ENCODE results near the gene TBC1D22A. TPM values are rescaled to one million over a fixed set of nuclear protein-coding genes. Genes with fewer than 3 reads are reported as not detected.
A peak's percentile ranks its signal among the peaks of the same experiment; 100 is the strongest.

The TBC1D22A gene
- total RNA-seq, 3 donors from 2014 or later, result 35.6 to 51.9 (median 41.8) TPM

DNA sequence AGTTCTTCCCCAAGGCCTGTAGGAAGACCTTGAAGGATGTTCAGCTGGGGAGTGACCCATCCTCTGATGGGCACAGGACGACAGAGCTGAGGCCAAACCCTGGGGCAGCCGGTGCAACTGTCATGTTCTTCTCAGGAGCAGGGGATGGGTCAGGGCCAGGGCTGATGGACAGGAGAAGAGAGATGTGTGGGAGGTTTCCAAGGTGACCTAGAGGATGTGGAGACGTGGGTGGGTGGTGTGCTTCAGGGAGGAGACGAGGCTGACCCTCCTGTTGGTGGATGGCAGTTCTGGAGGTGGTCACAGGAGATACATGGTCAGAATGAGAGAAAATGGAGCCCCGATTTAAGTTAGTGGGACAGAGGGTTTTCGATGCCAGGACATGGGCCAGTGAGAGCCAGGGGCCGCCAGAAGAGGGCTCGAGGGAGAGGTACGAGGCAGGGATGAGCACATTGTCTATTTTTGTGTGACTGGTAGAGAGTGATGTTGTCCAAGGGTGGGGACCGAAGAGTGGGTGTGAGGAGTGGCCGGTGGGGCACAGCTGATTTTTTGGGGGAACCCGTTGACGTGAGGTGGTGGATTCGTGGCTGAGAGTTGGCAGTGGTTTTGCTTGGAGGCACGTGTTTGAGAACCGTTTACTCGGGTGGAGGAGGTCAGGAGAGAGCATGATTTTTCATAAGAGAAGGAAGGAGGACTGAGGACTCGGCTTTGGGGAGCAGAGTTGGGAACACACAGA, 14.6 kb downstream of the TBC1D22A start:
- Histone ChIP-seq H3K4me3 (no peak overlapping the region), H3K9me3 (no peaks in the 10 kb centered on the region), H3K36me3 (ENCODE audit: low read depth) (no peaks in the 10 kb centered on the region), H3K4me1 (ENCODE audit: low read depth) (peaks cover 37% of the 10 kb centered on the region)
- no peak for ATAC-seq
- TF ChIP-seq CTCF (IDR thresholded peaks at IDR 0.05), result no peak
- intact Hi-C loops (cut with DNase I, micrococcal nuclease), result no loop called here
- DNase-seq, result peak in 1 of 3 donors; percentile 37

DNA sequence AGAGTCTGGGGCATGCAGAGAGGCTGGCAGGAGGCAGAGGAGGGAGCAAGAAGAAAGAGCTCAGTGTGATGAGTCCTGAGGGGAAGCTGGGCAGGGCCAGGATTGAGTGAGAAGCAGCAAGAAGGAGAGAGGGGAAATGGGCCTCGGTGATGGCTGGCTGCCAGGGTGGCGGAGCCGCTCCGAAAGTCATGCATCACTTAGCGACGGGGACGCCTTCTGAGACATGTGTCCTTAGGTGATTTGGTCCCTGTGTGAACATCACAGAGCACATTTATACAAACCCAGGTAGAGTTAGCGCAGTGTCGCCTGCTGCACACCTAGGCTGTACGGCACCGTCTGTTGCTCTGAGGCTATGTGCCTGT, 15.1 kb downstream of the TBC1D22A start:
- Histone ChIP-seq H3K9me3 (no peaks in the 10 kb centered on the region), H3K4me1 (ENCODE audit: low read depth) (peaks cover 37% of the 10 kb centered on the region), H3K36me3 (ENCODE audit: low read depth) (no peaks in the 10 kb centered on the region), H3K4me3 (no peak overlapping the region)
- intact Hi-C loops (cut with DNase I, micrococcal nuclease), result no loop called here
- ATAC-seq, result no peak
- peak in 2 of 3 donors; percentile 44 to 75 for DNase-seq
- no peak for TF ChIP-seq CTCF (IDR thresholded peaks at IDR 0.05)

DNA sequence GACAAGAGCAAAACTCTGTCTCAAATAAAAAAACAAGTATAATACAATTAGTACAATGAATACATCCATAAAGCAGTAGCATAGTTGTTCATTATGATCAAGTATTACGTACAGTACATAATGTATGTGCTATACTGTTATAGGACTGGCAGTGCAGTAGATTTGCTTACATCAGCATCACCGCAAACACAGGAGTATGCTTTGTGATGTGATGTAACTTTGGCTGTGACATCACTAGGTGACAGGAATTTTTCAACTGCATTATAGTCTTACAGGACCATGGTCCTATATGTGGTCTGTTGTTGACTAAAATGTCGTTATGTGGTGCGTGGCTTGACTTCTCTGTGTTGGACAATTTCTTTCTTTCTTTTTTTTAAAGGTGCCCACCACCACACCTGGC, 16.6 kb downstream of the TBC1D22A start:
- no peak for TF ChIP-seq CTCF (IDR thresholded peaks at IDR 0.05)
- H3K4me3 ChIP-seq, result no peak overlapping the region
- ATAC-seq, result no peak
- intact Hi-C loops (cut with DNase I, micrococcal nuclease), result no loop called here
- H3K4me1 ChIP-seq (ENCODE audit: low read depth), result peaks cover 31% of the 10 kb centered on the region
- DNase-seq, result no peak
- H3K36me3 ChIP-seq (ENCODE audit: low read depth), result no peaks in the 10 kb centered on the region
- H3K9me3 ChIP-seq, result no peaks in the 10 kb centered on the region

DNA sequence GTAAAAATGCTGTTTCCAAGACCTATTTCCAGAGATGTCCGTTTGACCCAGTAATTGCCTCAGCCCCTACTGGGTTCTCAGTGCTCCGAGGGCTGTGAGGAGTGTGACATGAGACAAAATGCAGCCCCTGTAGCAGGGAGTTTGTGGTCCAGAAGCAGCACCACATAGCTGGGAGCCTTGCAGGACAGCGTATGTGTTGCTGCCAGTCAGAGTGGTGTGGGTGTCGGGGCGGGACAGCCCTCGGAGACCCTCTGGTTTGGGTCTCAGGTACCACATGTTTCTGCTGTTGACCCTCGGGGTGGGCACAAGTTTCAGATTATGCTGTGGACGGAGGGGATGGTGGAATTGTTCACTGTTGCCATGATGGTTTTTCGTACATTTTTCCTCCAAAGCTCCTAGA, 17.2 kb downstream of the TBC1D22A start:
- Histone ChIP-seq H3K4me1 (ENCODE audit: low read depth) (peaks cover 28% of the 10 kb centered on the region), H3K36me3 (ENCODE audit: low read depth) (no peaks in the 10 kb centered on the region), H3K4me3 (no peak overlapping the region), H3K9me3 (no peaks in the 10 kb centered on the region)
- ATAC-seq, result no peak
- peak in 1 of 3 donors; percentile 27 for DNase-seq
- intact Hi-C loops (cut with DNase I, micrococcal nuclease), result no loop called here
- no peak for TF ChIP-seq CTCF (IDR thresholded peaks at IDR 0.05)

DNA sequence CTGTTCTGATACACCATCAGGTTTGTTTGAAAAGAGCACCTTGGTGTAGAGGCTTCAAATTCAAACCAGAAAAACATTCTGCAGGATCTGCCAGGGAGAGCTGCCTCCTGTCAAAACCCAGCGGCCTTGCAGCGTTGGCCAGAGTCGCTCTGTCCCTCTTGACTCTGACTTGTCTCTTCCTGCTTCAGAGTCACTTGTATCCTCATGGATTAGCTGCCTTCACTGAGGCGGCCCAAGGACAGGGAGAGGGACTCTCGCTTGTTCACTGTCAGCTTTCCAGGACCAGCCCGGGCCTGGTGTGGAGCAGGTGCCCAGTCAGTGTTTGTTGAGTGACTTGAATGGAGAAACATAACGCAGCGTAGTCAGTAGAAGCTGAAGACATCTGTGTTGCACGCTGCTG, 18.0 kb downstream of the TBC1D22A start:
- H3K4me1 ChIP-seq (ENCODE audit: low read depth), result peaks cover 20% of the 10 kb centered on the region
- peak in 1 of 3 donors; percentile 40 for DNase-seq
- no peaks in the 10 kb centered on the region for H3K36me3 ChIP-seq (ENCODE audit: low read depth)
- intact Hi-C loops (cut with DNase I, micrococcal nuclease), result no loop called here
- H3K9me3 ChIP-seq, result no peaks in the 10 kb centered on the region
- no peak overlapping the region for H3K4me3 ChIP-seq
- TF ChIP-seq CTCF (IDR thresholded peaks at IDR 0.05), result no peak
- peak; percentile 44 for ATAC-seq
